PC-3 (cell line): ENCODE measurements around the gene OGDH. TPM values are rescaled to one million over a fixed set of nuclear protein-coding genes. Genes with fewer than 3 reads are reported as not detected.

ENCODE experiments used
- ATAC-seq: fragments of 200-7000 bp; cut with Tn5 transposase; 2 replicates; pipeline ENCODE4 v1.9.1; 2020; ENCODE audit warnings: mild to moderate bottlenecking, moderate library complexity
- BruUV-seq: library from RNA; stranded (reverse); fragments of 400-500 nt; replicated peaks from 2 replicates; lab custom pipeline; 2021; lab: Mats Ljungman, UMichigan
- CTCF ChIA-PET: fragments of 300-600 bp; sonication (Branson Sonifier 250); formaldehyde crosslinking; loops from one replicate; lab custom pipeline; 2022; ENCODE audit warnings: antibody characterized with exemption; lab: Charles Lee
- POLR2A ChIA-PET: fragments of 300-600 bp; sonication (Branson Sonifier 250); formaldehyde crosslinking; loops from one replicate; lab custom pipeline; 2022; ENCODE audit warnings: antibody characterized with exemption; ENCODE audit not compliant: unreplicated experiment; lab: Charles Lee
- DNase-seq: peaks from one replicate; pipeline ENCODE4 v3.0.0-alpha.2; 2015
- H2AFZ ChIP-seq: fragments of 300-600 bp; sonication (generic); 2 replicates; pipeline ENCODE4 v1.6.0; 2016; ENCODE audit warnings: antibody characterized with exemption, low read length
- H3F3A ChIP-seq: fragments of 300-600 bp; sonication (generic); one replicate; pipeline ENCODE4 v1.6.0; 2017; ENCODE audit warnings: antibody characterized with exemption, low read length, control low read depth, mild to moderate bottlenecking; ENCODE audit not compliant: unreplicated experiment
- H3K27ac ChIP-seq: fragments of 300-600 bp; sonication (generic); 2 replicates; pipeline ENCODE4 v1.5.1; 2016; ENCODE audit warnings: mild to moderate bottlenecking, low read length
- H3K27me3 ChIP-seq: fragments of 300-600 bp; sonication (generic); 2 replicates; pipeline ENCODE4 v1.6.1; 2016; ENCODE audit warnings: low read length, mixed read lengths
- H3K36me3 ChIP-seq: fragments of 300-600 bp; sonication (generic); 2 replicates; pipeline ENCODE4 v1.6.1; 2016; ENCODE audit warnings: low read depth, mixed run types, low read length, mixed read lengths
- H3K4me1 ChIP-seq: fragments of 300-600 bp; sonication (generic); 2 replicates; pipeline ENCODE4 v1.5.1; 2016; ENCODE audit warnings: low read length; ENCODE audit not compliant: insufficient read depth
- H3K4me2 ChIP-seq: fragments of 300-600 bp; sonication (generic); 2 replicates; pipeline ENCODE4 v1.6.0; 2016; ENCODE audit warnings: low read length
- H3K4me3 ChIP-seq: fragments of 300-600 bp; sonication (generic); 2 replicates; pipeline ENCODE4 v1.5.1; 2016; ENCODE audit warnings: mild to moderate bottlenecking, low read length, mixed read lengths
- H3K79me2 ChIP-seq: fragments of 300-600 bp; sonication (generic); 2 replicates; pipeline ENCODE4 v1.6.1; 2017; ENCODE audit warnings: low read length, mixed read lengths
- H3K9ac ChIP-seq: fragments of 300-600 bp; sonication (generic); 2 replicates; pipeline ENCODE4 v1.6.0; 2016; ENCODE audit warnings: mild to moderate bottlenecking, low read length
- H3K9me2 ChIP-seq: fragments of 300-600 bp; sonication (generic); replicated peaks from 2 replicates; pipeline ENCODE4 v1.6.1; 2016; ENCODE audit warnings: mixed run types, low read length, mixed read lengths
- H3K9me3 ChIP-seq: fragments of 300-600 bp; sonication (generic); 2 replicates; pipeline ENCODE4 v1.6.1; 2016; ENCODE audit warnings: low read length, mixed read lengths
- H4K20me1 ChIP-seq: fragments of 300-600 bp; sonication (generic); 2 replicates; pipeline ENCODE4 v1.6.1; 2016; ENCODE audit warnings: low read length, mixed read lengths
- CTCF ChIP-seq: fragments of 300-600 bp; sonication (generic); conservative IDR thresholded peaks from 2 replicates; pipeline ENCODE4 v1.5.1; 2017; ENCODE audit warnings: antibody characterized with exemption, low read depth, mild to moderate bottlenecking, low read length
- EZH2 ChIP-seq: fragments of 300-600 bp; sonication (generic); IDR thresholded peaks from one replicate; pipeline ENCODE4 v1.6.1; 2017; ENCODE audit warnings: antibody characterized with exemption, mild to moderate bottlenecking, low read length; ENCODE audit not compliant: unreplicated experiment
- EZH2phosphoT487 ChIP-seq: fragments of 300-600 bp; sonication (generic); IDR thresholded peaks from 2 replicates; pipeline ENCODE4 v1.6.1; 2018; ENCODE audit warnings: mild to moderate bottlenecking, antibody characterized with exemption, low read length, borderline replicate concordance
- intact Hi-C: fragments of 100-400 bp; cut with micrococcal nuclease; formaldehyde crosslinking; loops from 2 replicates; pipeline ENCODE4 v1.9.0; 2023
- total RNA-seq: library from RNA; depleted of rRNA; stranded (reverse); fragments of >200 nt; gene quantifications from 2 replicates; pipeline ENCODE4 v1.2.3, GENCODE V29; 2014

The OGDH gene
- total RNA-seq, 1 experiment from 2014 or later, result 66.2 TPM

- CTCF ChIA-PET, result interaction anchor here (0.6 kb wide), 1 partner anchor 148 kb away, joined by 3 read pairs; no protein-coding TSS in a partner anchor
- POLR2A ChIA-PET, result no interaction called here
- Histone ChIP-seq H3K4me2 (peak overlapping the region; percentile 76), H3K36me3 (no peaks in the 10 kb centered on the region), H3K79me2 (no peaks in the 10 kb centered on the region), H2AFZ (no peak overlapping the region), H3K27ac (peak overlapping the region; percentile 95), H3K9ac (peak overlapping the region; percentile 85), H4K20me1 (no peaks in the 10 kb centered on the region), H3K4me3 (no peak overlapping the region), H3K9me2 (no peaks in the 10 kb centered on the region), H3K27me3 (no peaks in the 10 kb centered on the region), H3K9me3 (no peaks in the 10 kb centered on the region), H3K4me1 (peaks cover 20% of the 10 kb centered on the region), H3F3A (peaks cover 9% of the 10 kb centered on the region)
- ATAC-seq (peak; percentile 77), DNase-seq (peak; percentile 82)
- no TSS peak for BruUV-seq
- TF ChIP-seq EZH2 (no peak), EZH2phosphoT487 (no peak), CTCF (no peak)
- intact Hi-C loops, result loop anchor here (1.0 to 10.0 kb wide), 4 partner anchors 96 to 129 kb away; partner anchors contain the start of genes H2AZ2 and OGDH
Observed at GRCh38 chr7:44733708-44734481, 127.5 kb downstream of the OGDH start.

GRCh38 chr7:44735403-44736165, 129.2 kb downstream of the OGDH start:
- Histone ChIP-seq H2AFZ (no peak overlapping the region), H4K20me1 (no peaks in the 10 kb centered on the region), H3K4me3 (peak overlapping the region; percentile 34; the same call in 1 of the 2 replicates), H3K79me2 (no peaks in the 10 kb centered on the region), H3K9ac (peak overlapping the region; percentile 85), H3K4me1 (peaks cover 20% of the 10 kb centered on the region), H3K9me2 (no peaks in the 10 kb centered on the region), H3K9me3 (no peaks in the 10 kb centered on the region), H3F3A (peaks cover 9% of the 10 kb centered on the region), H3K27me3 (no peaks in the 10 kb centered on the region), H3K4me2 (peak overlapping the region; percentile 76), H3K27ac (peak overlapping the region; percentile 95), H3K36me3 (no peaks in the 10 kb centered on the region)
- TSS peak; percentile 90 for BruUV-seq
- DNase-seq (peak; percentile 96), ATAC-seq (peak; percentile 78)
- ChIA-PET POLR2A (interaction anchor here (0.6 to 0.7 kb wide), 2 partner anchors 10 to 247 kb away, joined by 4 to 9 read pairs; no protein-coding TSS in a partner anchor), CTCF (interaction anchor here (0.6 to 0.8 kb wide), 3 partner anchors 41 to 246 kb away, joined by 3 to 4 read pairs (median 4); no protein-coding TSS in a partner anchor)
- TF ChIP-seq EZH2phosphoT487, result no peak
- no peak for TF ChIP-seq EZH2
- no peak for TF ChIP-seq CTCF
- intact Hi-C loops, result loop anchor here (1.0 to 10.0 kb wide), 3 partner anchors 13 to 131 kb away; partner anchors contain the start of genes H2AZ2, OGDH and ZMIZ2
